ENCODE results near the gene CACNB4.
"Not testable (repeated sequence)": the region's sequence is repeated elsewhere in the genome, so short reads cannot be mapped to it uniquely, and the experiment has no call there.

CACNB4 gene

GRCh38 chr2:151878204-151878603 is 220.6 kb downstream of the CACNB4 start:
- H3K27ac ChIP-seq: no peak overlapping the region
- H3K27me3 ChIP-seq (ENCODE audit: insufficient read depth, low read depth, severe bottlenecking): no peaks in the 10 kb centered on the region
- TF ChIP-seq CTCF (IDR thresholded peaks at IDR 0.05; ENCODE audit: low read depth, low read length): no peak

GRCh38 chr2:151875631-151876030 is 223.2 kb downstream of the CACNB4 start:
- not testable (repeated sequence) for DNase-seq

More at GRCh38 chr2:151878204-151878603, 220.6 kb downstream of the CACNB4 start:
- Histone ChIP-seq H3K4me3 (ENCODE audit: low read depth, low read length) (no peak overlapping the region), H3K9me3 (ENCODE audit: severe bottlenecking) (no peaks in the 10 kb centered on the region), H3K36me3 (no peaks in the 10 kb centered on the region)
- no peak for DNase-seq

GRCh38 chr2:151872463-151872862 is 226.4 kb downstream of the CACNB4 start:
- Histone ChIP-seq H3K9me3 (ENCODE audit: severe bottlenecking) (no peaks in the 10 kb centered on the region), H3K27ac (no peak overlapping the region), H3K4me3 (ENCODE audit: low read depth, low read length) (no peak overlapping the region), H3K27me3 (ENCODE audit: insufficient read depth, low read depth, severe bottlenecking) (no peaks in the 10 kb centered on the region), H3K36me3 (no peaks in the 10 kb centered on the region)
- no peak for TF ChIP-seq CTCF (IDR thresholded peaks at IDR 0.05; ENCODE audit: low read depth, low read length)
- DNase-seq: no peak

More at GRCh38 chr2:151875631-151876030, 223.2 kb downstream of the CACNB4 start:
- H3K4me3 ChIP-seq (ENCODE audit: low read depth, low read length); H3K36me3 ChIP-seq; H3K27me3 ChIP-seq (ENCODE audit: insufficient read depth, low read depth, severe bottlenecking); H3K27ac ChIP-seq; H3K9me3 ChIP-seq (ENCODE audit: severe bottlenecking): not testable (repeated sequence)

- TF ChIP-seq CTCF (IDR thresholded peaks at IDR 0.05; ENCODE audit: low read depth, low read length): no peak
- H3K9me3 ChIP-seq (ENCODE audit: severe bottlenecking): no peaks in the 10 kb centered on the region
- no peak for DNase-seq
- H3K27ac ChIP-seq: no peak overlapping the region
- H3K36me3 ChIP-seq: no peaks in the 10 kb centered on the region
- H3K4me3 ChIP-seq (ENCODE audit: low read depth, low read length): no peak overlapping the region
- no peaks in the 10 kb centered on the region for H3K27me3 ChIP-seq (ENCODE audit: insufficient read depth, low read depth, severe bottlenecking)
These were observed 229.6 kb downstream of the CACNB4 start for GRCh38 chr2:151869291-151869690.

- TF ChIP-seq CTCF (IDR thresholded peaks at IDR 0.05; ENCODE audit: low read depth, low read length): no peak
- no peaks in the 10 kb centered on the region for H3K27me3 ChIP-seq (ENCODE audit: insufficient read depth, low read depth, severe bottlenecking)
- H3K27ac ChIP-seq: no peak overlapping the region
- H3K4me3 ChIP-seq (ENCODE audit: low read depth, low read length): no peak overlapping the region
- H3K36me3 ChIP-seq: no peaks in the 10 kb centered on the region
- H3K9me3 ChIP-seq (ENCODE audit: severe bottlenecking): no peaks in the 10 kb centered on the region
- no peak for DNase-seq
These were observed 236.1 kb downstream of the CACNB4 start for GRCh38 chr2:151862700-151863099.

- no peak for DNase-seq
- H3K36me3 ChIP-seq: no peaks in the 10 kb centered on the region
These were observed 237.7 kb downstream of the CACNB4 start for GRCh38 chr2:151861174-151861573.

More at GRCh38 chr2:151861174-151861573, 237.7 kb downstream of the CACNB4 start:
- no peaks in the 10 kb centered on the region for H3K9me3 ChIP-seq (ENCODE audit: severe bottlenecking)
- H3K27ac ChIP-seq: no peak overlapping the region
- no peaks in the 10 kb centered on the region for H3K27me3 ChIP-seq (ENCODE audit: insufficient read depth, low read depth, severe bottlenecking)
- no peak for TF ChIP-seq CTCF (IDR thresholded peaks at IDR 0.05; ENCODE audit: low read depth, low read length)
- no peak overlapping the region for H3K4me3 ChIP-seq (ENCODE audit: low read depth, low read length)

All from WERI-Rb-1 (cell line).